RWPE2 (cell line): ENCODE results near the gene ATP6V1B1.
"Not testable (repeated sequence)": the region's sequence is repeated elsewhere in the genome, so short reads cannot be mapped to it uniquely, and the experiment has no call there.

Experiments used
- ATAC-seq: fragments of 200-7000 bp; cut with Tn5 transposase; 3 replicates; pipeline ENCODE4 v1.9.1; 2021; ENCODE audit warnings: low read depth
- DNase-seq: peaks from one replicate; pipeline ENCODE4 v3.0.0-alpha.2; 2020; ENCODE audit warnings: low spot score
- H3K27ac ChIP-seq: fragments of 450-650 bp; 2 replicates; pipeline ENCODE4 v1.5.1; 2017; ENCODE audit warnings: mild to moderate bottlenecking; ENCODE audit not compliant: poor library complexity, severe bottlenecking
- H3K27me3 ChIP-seq: fragments of 250-450 bp; sonication (Bioruptor Pico); 2 replicates; pipeline ENCODE4 v1.5.1; 2021; ENCODE audit warnings: mild to moderate bottlenecking, moderate library complexity; ENCODE audit not compliant: insufficient read depth, poor library complexity, severe bottlenecking
- H3K36me3 ChIP-seq: fragments of 250-450 bp; sonication (Bioruptor Pico); 2 replicates; pipeline ENCODE4 v1.5.1; 2020; ENCODE audit warnings: low read depth, mild to moderate bottlenecking, moderate library complexity
- H3K4me1 ChIP-seq: fragments of 250-450 bp; sonication (Bioruptor Pico); 2 replicates; pipeline ENCODE4 v1.5.1; 2021; ENCODE audit warnings: mild to moderate bottlenecking, moderate library complexity; ENCODE audit not compliant: insufficient read depth, poor library complexity, severe bottlenecking
- H3K4me3 ChIP-seq: fragments of 250-450 bp; sonication (Bioruptor Pico); 2 replicates; pipeline ENCODE4 v1.5.1; 2021; ENCODE audit warnings: mild to moderate bottlenecking, moderate library complexity; ENCODE audit not compliant: severe bottlenecking
- H3K9me3 ChIP-seq: fragments of 250-450 bp; sonication (Bioruptor Pico); 2 replicates; pipeline ENCODE4 v1.5.1; 2021; ENCODE audit warnings: mild to moderate bottlenecking, moderate library complexity; ENCODE audit not compliant: severe bottlenecking
- TF ChIP-seq, protein P1 (sequence below): fragments of 450-650 bp; IDR thresholded peaks from one replicate; pipeline ENCODE4 v1.5.1; 2017; ENCODE audit warnings: mild to moderate bottlenecking, moderate library complexity; ENCODE audit not compliant: poor library complexity, severe bottlenecking

ATP6V1B1 gene

DNA sequence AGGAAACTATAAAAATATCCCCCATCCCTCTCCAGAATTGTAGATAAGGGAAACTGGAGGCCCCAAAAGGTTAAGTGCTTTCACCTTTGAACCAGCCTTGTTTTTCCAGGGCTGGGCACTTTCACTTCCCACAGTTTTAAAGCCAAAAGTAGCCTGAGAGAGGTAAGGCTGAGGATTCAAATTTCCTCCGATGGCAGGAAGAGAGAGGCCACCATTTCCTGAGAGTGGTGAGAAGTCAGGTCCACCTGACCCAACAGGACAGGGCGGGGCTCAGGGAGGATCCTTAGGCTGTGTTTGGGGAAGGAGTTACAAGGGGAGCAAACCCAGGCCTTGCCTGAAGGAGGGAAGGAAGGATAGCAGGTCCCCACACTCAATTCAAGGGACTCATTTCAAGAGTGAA is 63.7 kb downstream of the ATP6V1B1 start:
- Histone ChIP-seq H3K27ac (no peak overlapping the region), H3K36me3 (no peaks in the 10 kb centered on the region), H3K4me1 (peaks cover 3% of the 10 kb centered on the region), H3K9me3 (no peaks in the 10 kb centered on the region), H3K27me3 (no peaks in the 10 kb centered on the region), H3K4me3 (no peak overlapping the region)
- TF ChIP-seq, protein P1, sequence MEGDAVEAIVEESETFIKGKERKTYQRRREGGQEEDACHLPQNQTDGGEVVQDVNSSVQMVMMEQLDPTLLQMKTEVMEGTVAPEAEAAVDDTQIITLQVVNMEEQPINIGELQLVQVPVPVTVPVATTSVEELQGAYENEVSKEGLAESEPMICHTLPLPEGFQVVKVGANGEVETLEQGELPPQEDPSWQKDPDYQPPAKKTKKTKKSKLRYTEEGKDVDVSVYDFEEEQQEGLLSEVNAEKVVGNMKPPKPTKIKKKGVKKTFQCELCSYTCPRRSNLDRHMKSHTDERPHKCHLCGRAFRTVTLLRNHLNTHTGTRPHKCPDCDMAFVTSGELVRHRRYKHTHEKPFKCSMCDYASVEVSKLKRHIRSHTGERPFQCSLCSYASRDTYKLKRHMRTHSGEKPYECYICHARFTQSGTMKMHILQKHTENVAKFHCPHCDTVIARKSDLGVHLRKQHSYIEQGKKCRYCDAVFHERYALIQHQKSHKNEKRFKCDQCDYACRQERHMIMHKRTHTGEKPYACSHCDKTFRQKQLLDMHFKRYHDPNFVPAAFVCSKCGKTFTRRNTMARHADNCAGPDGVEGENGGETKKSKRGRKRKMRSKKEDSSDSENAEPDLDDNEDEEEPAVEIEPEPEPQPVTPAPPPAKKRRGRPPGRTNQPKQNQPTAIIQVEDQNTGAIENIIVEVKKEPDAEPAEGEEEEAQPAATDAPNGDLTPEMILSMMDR: no peak
- no peak for ATAC-seq
- no peak for DNase-seq

DNA sequence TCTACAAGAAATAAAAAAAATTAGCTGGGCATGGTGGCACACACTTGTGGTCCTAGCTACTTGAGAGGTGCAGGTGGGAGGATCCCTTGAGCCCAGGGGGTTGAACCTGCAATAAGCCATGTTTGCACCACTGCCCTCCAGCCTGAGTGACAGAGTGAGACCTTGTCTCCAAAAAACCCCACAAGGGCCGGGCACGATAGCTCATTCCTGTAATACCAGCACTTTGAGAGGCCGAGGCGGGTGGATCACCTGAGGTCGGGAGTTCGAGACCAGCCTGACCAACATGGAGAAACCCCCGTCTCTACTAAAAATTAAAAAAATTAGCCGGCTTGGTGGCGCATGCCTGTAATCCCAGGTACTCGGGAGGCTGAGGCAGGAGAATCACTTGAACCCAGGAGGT is 64.2 kb downstream of the ATP6V1B1 start:
- not testable (repeated sequence) for H3K36me3 ChIP-seq, DNase-seq, H3K4me1 ChIP-seq, H3K27me3 ChIP-seq, ATAC-seq, H3K4me3 ChIP-seq, H3K27ac ChIP-seq, H3K9me3 ChIP-seq

DNA sequence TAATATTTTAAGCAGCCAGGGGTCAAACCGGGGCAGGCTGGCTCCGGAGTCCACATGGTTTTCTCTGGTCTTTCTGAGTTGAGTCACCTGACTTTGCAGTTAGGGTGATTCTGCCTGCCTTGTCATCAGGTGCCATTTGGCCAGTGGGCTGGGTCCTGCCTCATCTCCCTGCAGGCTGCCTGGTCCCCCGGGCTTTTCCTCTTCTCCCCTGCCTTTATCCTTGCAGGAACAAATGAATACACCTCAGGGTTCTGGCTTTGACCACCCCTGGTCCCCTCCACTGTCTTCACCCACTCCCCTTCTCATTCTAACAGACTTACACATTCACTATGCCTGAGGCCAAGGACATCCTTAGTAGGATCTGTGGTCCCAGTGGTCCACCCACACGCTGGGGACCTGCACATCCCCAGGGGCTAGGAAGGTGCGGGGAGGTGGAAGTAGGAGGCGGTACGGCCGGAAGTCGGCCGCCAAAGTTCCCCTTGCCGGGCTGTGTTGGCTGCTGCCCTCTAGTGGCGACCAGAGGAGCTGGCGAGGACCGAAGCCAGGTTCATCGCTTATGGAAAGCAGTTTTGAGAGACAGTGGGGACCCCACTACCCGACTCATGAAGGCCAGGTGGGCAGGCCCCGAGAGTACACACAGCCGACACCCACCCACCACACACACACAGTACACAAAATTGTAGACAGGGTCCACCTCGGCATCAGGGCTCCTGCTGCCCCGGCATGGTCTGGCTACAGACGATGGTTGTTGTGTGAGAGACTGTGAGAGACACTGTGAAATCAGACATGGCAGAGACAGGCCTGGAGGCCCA is 65.3 kb downstream of the ATP6V1B1 start:
- Histone ChIP-seq H3K27ac (no peak overlapping the region), H3K27me3 (no peaks in the 10 kb centered on the region), H3K4me1 (no peaks in the 10 kb centered on the region), H3K36me3 (no peaks in the 10 kb centered on the region), H3K9me3 (no peaks in the 10 kb centered on the region), H3K4me3 (no peak overlapping the region)
- DNase-seq (no peak), ATAC-seq (peak; percentile 70)
- TF ChIP-seq, protein P1: peak; percentile 94

DNA sequence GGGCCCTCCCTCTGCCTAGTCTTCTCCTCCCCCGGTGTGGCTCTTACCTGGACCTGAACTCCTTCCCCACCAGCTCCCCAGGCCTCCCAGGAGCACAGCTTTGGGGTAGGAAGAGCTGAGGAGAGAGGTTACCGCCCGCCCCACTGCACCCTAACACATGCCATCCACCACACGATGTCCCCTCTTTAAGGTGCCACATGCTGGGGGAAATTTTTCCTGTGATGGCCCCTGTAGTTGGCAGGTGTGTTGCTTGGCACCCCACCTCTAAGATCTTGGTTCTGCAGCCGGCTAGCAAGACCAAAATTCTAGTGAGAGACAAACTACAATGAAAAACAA is 65.9 kb downstream of the ATP6V1B1 start:
- H3K4me1 ChIP-seq: no peaks in the 10 kb centered on the region
- no peak overlapping the region for H3K27ac ChIP-seq
- no peaks in the 10 kb centered on the region for H3K9me3 ChIP-seq
- no peaks in the 10 kb centered on the region for H3K27me3 ChIP-seq
- H3K4me3 ChIP-seq: no peak overlapping the region
- DNase-seq: no peak
- TF ChIP-seq, protein P1: no peak
- H3K36me3 ChIP-seq: no peaks in the 10 kb centered on the region
- no peak for ATAC-seq

DNA sequence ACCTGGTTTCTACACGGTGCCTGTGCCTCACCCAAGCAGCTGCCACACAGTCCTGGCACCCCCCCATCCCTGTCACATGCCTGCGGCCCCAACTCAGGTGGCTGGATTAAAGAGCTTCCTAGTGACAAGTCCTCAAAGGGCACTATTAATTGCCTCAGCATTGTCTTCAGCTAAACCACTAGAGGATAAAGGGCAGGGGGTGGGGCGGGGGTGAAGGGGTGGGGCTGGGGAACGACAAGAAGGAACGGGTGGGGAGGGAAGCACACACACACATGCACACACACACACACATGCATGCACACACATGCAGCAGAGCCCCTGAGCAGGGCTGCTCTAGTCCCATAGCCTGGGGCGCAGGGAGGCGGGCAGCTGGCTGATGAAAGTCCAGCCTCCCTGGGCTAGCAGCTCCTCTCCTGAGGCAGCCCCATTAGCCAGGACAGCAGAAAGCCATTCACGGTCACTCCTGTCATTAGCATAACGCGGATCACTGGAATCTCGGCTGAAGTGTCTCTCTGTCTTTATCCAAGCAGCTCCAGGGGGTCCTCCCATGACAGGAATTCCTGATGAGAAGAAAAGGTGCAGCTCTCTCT is 66.4 kb downstream of the ATP6V1B1 start:
- Histone ChIP-seq H3K4me1 (no peaks in the 10 kb centered on the region), H3K27ac (no peak overlapping the region), H3K27me3 (no peaks in the 10 kb centered on the region), H3K4me3 (no peak overlapping the region), H3K9me3 (no peaks in the 10 kb centered on the region), H3K36me3 (no peaks in the 10 kb centered on the region)
- ATAC-seq (no peak), DNase-seq (no peak)
- TF ChIP-seq, protein P1: no peak
